Measurements from ENCODE around the gene RNF167. TPM values are rescaled to one million over a fixed set of nuclear protein-coding genes. Genes with fewer than 3 reads are reported as not detected.

RNF167 gene
- total and polyA plus RNA-seq, 2 of the 13 experiments (the other 11 are each of a cell fraction or from before 2014, with no cell fraction given): 44.1 to 45.4 TPM

- TF ChIP-seq E2F1 (CRISPR knock-in tag; IDR thresholded peaks at IDR 0.05) (peak; percentile 72; the same call in 1 of the 2 replicates), ZNF446 (CRISPR knock-in tag; IDR thresholded peaks at IDR 0.05) (peak; percentile 73; the same call in 1 of the 2 replicates), KAT8 (CRISPR knock-in tag; IDR thresholded peaks at IDR 0.05) (no peak; the same call in 1 of the 2 replicates), ZNF441 (CRISPR knock-in tag; IDR thresholded peaks at IDR 0.05; ENCODE audit: borderline replicate concordance) (0 out of 2 replicates have a peak, but pooled peaks have one; percentile 10), ARID4A (CRISPR knock-in tag; IDR thresholded peaks at IDR 0.05; ENCODE audit: borderline replicate concordance) (no peak; the same call in 1 of the 2 replicates), ZKSCAN5 (CRISPR knock-in tag; IDR thresholded peaks at IDR 0.05) (no peak), ZNF18 (CRISPR knock-in tag; IDR thresholded peaks at IDR 0.05; ENCODE audit: insufficient replicate concordance) (peak; percentile 24), POLR2AphosphoS5 (IDR thresholded peaks at IDR 0.05; ENCODE audit: low read depth, low read length) (peak; percentile 43; the same call in 1 of the 2 replicates), RCOR2 (CRISPR knock-in tag; IDR thresholded peaks at IDR 0.05) (no peak), ZBTB33 (CRISPR knock-in tag; IDR thresholded peaks at IDR 0.05) (0 out of 2 replicates have a peak, but pooled peaks have one; percentile 8), HOXA9 (CRISPR knock-in tag; IDR thresholded peaks at IDR 0.05; ENCODE audit: borderline replicate concordance) (no peak), ZNF496 (CRISPR knock-in tag; IDR thresholded peaks at IDR 0.05; ENCODE audit: insufficient replicate concordance) (no peak), KLF9 (CRISPR knock-in tag; IDR thresholded peaks at IDR 0.05; ENCODE audit: low read depth) (no peak), ZNF530 (CRISPR knock-in tag; IDR thresholded peaks at IDR 0.05; ENCODE audit: low read depth) (no peak), NFE2L2 (IDR thresholded peaks at IDR 0.05; ENCODE audit: low read length) (no peak), ZBTB4 (CRISPR knock-in tag; IDR thresholded peaks at IDR 0.05; ENCODE audit: borderline replicate concordance) (0 out of 2 replicates have a peak, but pooled peaks have one; percentile 48)
Measured at GRCh38 chr17:4966844-4967538, 26.9 kb downstream of the RNF167 start (continued).

All from HepG2 (cell line).